Upper lobe of right lung (tissue), 1 donor: ENCODE results near the gene GOT2. TPM values are rescaled to one million over a fixed set of nuclear protein-coding genes. Genes with fewer than 3 reads are reported as not detected.
"Not testable (repeated sequence)": the region's sequence is repeated elsewhere in the genome, so short reads cannot be mapped to it uniquely, and the experiment has no call there.

Experiments
- ATAC-seq: fragments of 200-7000 bp; cut with Tn5 transposase; one replicate; pipeline ENCODE4 v1.9.1; 2020; ENCODE audit warnings: mild to moderate bottlenecking, moderate library complexity
- DNase-seq: peaks from one replicate; pipeline ENCODE4 v3.0.0-alpha.2; 2020
- H3K27ac ChIP-seq: fragments of 200-600 bp; one replicate; pipeline ENCODE4 v1.8.0; 2022
- H3K27me3 ChIP-seq: fragments of 200-600 bp; one replicate; pipeline ENCODE4 v1.8.0; 2022; ENCODE audit warnings: mild to moderate bottlenecking
- H3K36me3 ChIP-seq: fragments of 200-600 bp; one replicate; pipeline ENCODE4 v1.8.0; 2022
- H3K4me1 ChIP-seq: fragments of 200-600 bp; one replicate; pipeline ENCODE4 v1.8.0; 2022
- H3K4me3 ChIP-seq: fragments of 200-600 bp; one replicate; pipeline ENCODE4 v1.8.0; 2022; ENCODE audit warnings: mild to moderate bottlenecking
- H3K9me3 ChIP-seq: fragments of 200-600 bp; one replicate; pipeline ENCODE4 v1.8.0; 2022
- intact Hi-C: fragments of 100-400 bp; cut with DNase I; formaldehyde crosslinking; loops from one replicate; pipeline ENCODE4 v1.11.0; 2022
- total RNA-seq: library from RNA; stranded (reverse); fragmentation: NEBNext Ultra II Directional; extraction: Animal tissue kit (Norgen Biotek cat#: 25700); gene quantifications from one replicate; pipeline ENCODE4 v1.2.1, GENCODE V29; 2021
- TF ChIP-seq, protein P1 (sequence below): fragments of 200-600 bp; IDR thresholded peaks from one replicate; pipeline ENCODE4 v1.8.0; 2022; ENCODE audit warnings: antibody characterized with exemption
- donor health status: DM: no; HTN: yes; CAD: no; lungs with severe emphysema.

GOT2 gene
- total RNA-seq, 1 donor from 2014 or later = 51.6 TPM

DNA sequence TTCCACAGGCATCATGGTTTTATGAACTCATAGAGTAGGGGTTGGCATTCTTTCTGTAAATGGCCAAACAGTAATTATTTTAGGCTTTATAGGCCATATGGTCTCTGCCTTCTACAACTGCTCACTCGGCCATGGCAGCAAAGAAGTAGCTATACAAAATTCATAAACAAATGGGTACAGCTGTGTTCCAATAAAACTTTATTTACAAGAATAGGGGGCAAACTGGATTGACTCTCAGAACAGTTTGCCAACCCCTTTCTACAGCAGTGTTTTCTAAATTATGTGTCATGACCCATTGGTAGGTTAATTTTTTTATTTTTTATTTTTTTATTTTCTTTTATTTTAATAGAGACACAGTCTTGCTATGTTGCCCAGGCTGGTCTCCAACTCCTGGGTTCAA, 20.4 kb downstream of the GOT2 start:
- peaks cover 82% of the 10 kb centered on the region for H3K36me3 ChIP-seq
- TF ChIP-seq, protein P1, sequence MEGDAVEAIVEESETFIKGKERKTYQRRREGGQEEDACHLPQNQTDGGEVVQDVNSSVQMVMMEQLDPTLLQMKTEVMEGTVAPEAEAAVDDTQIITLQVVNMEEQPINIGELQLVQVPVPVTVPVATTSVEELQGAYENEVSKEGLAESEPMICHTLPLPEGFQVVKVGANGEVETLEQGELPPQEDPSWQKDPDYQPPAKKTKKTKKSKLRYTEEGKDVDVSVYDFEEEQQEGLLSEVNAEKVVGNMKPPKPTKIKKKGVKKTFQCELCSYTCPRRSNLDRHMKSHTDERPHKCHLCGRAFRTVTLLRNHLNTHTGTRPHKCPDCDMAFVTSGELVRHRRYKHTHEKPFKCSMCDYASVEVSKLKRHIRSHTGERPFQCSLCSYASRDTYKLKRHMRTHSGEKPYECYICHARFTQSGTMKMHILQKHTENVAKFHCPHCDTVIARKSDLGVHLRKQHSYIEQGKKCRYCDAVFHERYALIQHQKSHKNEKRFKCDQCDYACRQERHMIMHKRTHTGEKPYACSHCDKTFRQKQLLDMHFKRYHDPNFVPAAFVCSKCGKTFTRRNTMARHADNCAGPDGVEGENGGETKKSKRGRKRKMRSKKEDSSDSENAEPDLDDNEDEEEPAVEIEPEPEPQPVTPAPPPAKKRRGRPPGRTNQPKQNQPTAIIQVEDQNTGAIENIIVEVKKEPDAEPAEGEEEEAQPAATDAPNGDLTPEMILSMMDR = no peak
- no peaks in the 10 kb centered on the region for H3K27me3 ChIP-seq
- no peaks in the 10 kb centered on the region for H3K9me3 ChIP-seq
- no peak overlapping the region for H3K27ac ChIP-seq
- intact Hi-C loops = no loop called here
- no peak overlapping the region for H3K4me3 ChIP-seq
- DNase-seq (no peak), ATAC-seq (no peak)
- H3K4me1 ChIP-seq = no peaks in the 10 kb centered on the region

DNA sequence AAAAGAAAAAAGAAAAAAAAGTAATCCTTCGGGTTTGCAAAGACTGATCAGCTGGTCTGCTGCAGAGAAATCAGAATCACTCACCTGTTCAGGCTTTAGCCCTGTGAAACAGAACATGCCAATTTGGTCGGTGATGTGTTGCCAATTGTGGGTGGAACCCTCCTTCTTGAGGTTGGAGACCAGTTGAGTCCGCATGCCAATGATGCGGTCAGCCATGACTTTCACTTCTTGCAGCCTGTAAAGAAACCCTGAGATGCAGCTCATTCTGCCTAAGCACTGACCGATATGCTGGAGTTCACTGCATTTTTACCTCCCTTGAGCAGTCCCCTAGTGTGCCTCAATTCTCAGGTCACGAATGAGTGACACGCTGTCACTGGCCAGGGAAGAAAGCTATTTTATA, 24.8 kb downstream of the GOT2 start:
- TF ChIP-seq, protein P1 = no peak
- intact Hi-C loops = no loop called here
- Histone ChIP-seq H3K36me3 (peaks cover 66% of the 10 kb centered on the region), H3K9me3 (no peaks in the 10 kb centered on the region), H3K4me1 (no peaks in the 10 kb centered on the region), H3K4me3 (no peak overlapping the region), H3K27me3 (no peaks in the 10 kb centered on the region), H3K27ac (no peak overlapping the region)
- ATAC-seq (no peak), DNase-seq (no peak)

DNA sequence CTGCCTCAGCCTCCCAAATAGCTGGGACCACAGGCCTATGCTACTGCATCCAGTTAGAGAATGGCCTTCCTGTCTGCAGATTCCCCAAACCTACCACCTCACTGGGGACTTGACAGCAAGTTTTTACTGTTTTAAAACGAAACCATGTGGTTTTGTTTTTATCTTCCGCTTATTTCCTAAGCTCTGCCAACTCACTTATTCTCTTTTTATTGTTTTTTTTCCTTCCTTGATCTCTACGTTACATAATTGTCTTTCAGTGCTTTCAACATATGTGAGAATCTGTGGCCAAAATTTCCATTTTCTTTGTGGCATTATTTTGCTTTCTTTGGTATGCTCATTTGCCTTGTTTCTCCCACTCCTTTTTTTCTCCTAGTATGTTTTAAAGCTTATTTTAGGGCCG, 35.0 kb downstream of the GOT2 start:
- no peaks in the 10 kb centered on the region for H3K9me3 ChIP-seq
- H3K4me1 ChIP-seq = no peaks in the 10 kb centered on the region
- H3K36me3 ChIP-seq = no peaks in the 10 kb centered on the region
- ATAC-seq (no peak), DNase-seq (no peak)
- H3K27ac ChIP-seq = no peak overlapping the region
- intact Hi-C loops = no loop called here
- no peak overlapping the region for H3K4me3 ChIP-seq
- no peaks in the 10 kb centered on the region for H3K27me3 ChIP-seq
- TF ChIP-seq, protein P1 = no peak

DNA sequence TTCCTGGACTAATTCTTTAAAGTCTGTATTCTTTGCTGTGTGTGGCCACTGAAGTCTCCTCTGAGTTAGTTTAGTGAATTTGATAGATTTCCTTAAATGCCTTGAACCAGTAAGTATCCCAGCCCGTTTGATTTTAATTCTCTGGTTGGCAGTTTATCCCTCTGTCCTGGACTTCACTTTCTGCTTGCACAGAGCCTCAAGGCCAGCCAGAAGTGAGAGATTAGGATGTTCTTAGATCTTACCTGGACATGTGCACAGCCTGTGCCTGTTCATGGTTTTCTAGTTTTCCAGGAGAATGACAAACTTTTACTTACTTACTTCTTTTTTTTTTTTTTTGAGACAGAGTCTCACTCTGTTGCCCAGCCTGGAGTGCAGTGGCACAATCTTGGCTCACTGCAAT, 38.7 kb downstream of the GOT2 start:
- Histone ChIP-seq H3K9me3 (no peaks in the 10 kb centered on the region), H3K27me3 (no peaks in the 10 kb centered on the region), H3K36me3 (no peaks in the 10 kb centered on the region), H3K27ac (no peak overlapping the region), H3K4me3 (no peak overlapping the region), H3K4me1 (no peaks in the 10 kb centered on the region)
- intact Hi-C loops = no loop called here
- TF ChIP-seq, protein P1 = no peak
- ATAC-seq = no peak
- DNase-seq = no peak

DNA sequence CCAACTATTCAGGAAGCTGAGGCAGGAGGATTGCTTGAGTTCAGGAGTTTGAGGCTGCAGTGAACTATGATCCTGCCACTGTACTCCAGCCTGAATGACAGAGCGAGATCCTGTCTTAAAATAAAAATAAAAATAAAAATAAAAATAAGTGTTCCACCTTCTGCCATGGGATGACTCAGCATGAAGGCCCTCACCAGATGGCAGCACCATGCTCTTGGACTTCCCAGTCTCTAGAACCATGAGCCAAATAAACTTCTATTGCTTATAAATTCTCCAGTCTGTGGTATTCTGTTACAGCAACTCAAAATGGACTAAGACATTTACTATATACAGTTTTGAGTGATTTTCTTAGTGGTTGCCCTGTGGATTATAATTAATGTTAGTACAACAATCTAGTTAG, 41.7 kb downstream of the GOT2 start:
- Histone ChIP-seq H3K27ac (no peak overlapping the region), H3K4me1 (no peaks in the 10 kb centered on the region), H3K36me3 (no peaks in the 10 kb centered on the region), H3K9me3 (no peaks in the 10 kb centered on the region), H3K4me3 (no peak overlapping the region), H3K27me3 (no peaks in the 10 kb centered on the region)
- DNase-seq (no peak), ATAC-seq (no peak)
- intact Hi-C loops = no loop called here
- TF ChIP-seq, protein P1 = no peak

DNA sequence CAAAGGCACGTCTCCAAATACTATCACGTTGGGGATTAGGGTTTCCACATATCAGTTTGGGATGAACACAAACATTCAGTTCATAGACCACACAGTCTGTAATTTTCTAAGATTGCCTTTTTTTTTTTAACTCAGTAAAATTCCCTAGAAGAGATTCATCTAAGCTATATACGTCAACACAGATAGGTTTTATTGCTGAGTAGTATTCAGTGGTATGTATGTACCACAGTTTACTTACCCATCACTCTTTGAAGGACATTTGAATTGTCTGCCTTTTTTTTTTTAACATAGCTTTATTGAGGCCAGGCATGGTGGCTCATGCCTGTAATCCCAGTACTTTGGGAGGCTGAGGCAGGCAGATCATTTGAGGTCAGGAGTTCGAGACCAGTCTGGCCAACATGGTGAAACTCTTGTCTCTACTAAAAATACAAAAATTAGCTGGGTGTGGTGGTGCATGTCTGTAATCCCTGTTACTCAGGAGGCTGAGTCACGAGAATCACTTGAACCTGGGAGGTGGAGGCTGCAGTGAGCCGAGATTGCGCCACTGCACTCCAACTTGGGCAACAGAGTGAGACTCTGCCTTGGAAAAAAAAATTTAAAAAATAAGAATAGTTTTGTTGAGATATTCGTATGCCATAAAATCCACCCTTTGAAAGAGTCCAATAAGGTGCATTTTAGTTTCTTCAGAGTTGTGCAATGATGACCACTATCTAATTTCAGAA, 47.0 kb downstream of the GOT2 start:
- H3K9me3 ChIP-seq, H3K36me3 ChIP-seq, H3K4me1 ChIP-seq, H3K27me3 ChIP-seq, ATAC-seq, intact Hi-C loops, H3K27ac ChIP-seq, H3K4me3 ChIP-seq, DNase-seq: not testable (repeated sequence)
